IMR-90 (cell line): ENCODE data around the gene GPR89A. TPM values are rescaled to one million over a fixed set of nuclear protein-coding genes. Genes with fewer than 3 reads are reported as not detected.

ENCODE experiments used
- ATAC-seq: fragments of 200-7000 bp; cut with Tn5 transposase; 2 replicates; pipeline ENCODE4 v1.9.1; 2020; ENCODE audit warnings: low read depth, mild to moderate bottlenecking, moderate library complexity
- BruUV-seq: library from RNA; stranded (reverse); fragments of 400-500 nt; replicated peaks from 2 replicates; lab custom pipeline; 2021; lab: Mats Ljungman, UMichigan
- CTCF ChIA-PET: fragments of 300-600 bp; formaldehyde crosslinking; extraction: SDS; loops from one replicate; lab custom pipeline; 2021; ENCODE audit warnings: antibody characterized with exemption; lab: Yijun Ruan, JAX
- POLR2A ChIA-PET: fragments of 300-600 bp; sonication (Branson Sonifier 250); formaldehyde crosslinking; loops from one replicate; lab custom pipeline; 2022; ENCODE audit warnings: antibody characterized with exemption; ENCODE audit not compliant: unreplicated experiment; lab: Charles Lee
- DNase-seq: peaks from one replicate; pipeline ENCODE4 v3.0.0; 2013
- H2AFZ ChIP-seq: replicated peaks from 2 replicates; pipeline ENCODE3; 2013; ENCODE audit warnings: low read length, mild to moderate bottlenecking; ENCODE audit not compliant: poor library complexity
- H2AK5ac ChIP-seq: 2 replicates; pipeline ENCODE4 v1.6.1; 2013; ENCODE audit warnings: low read depth, low read length, inconsistent platforms
- H2AK9ac ChIP-seq: replicated peaks from 2 replicates; pipeline ENCODE3; 2013; ENCODE audit warnings: mild to moderate bottlenecking, low read depth, low read length, moderate library complexity; ENCODE audit not compliant: poor library complexity
- H2BK120ac ChIP-seq: 2 replicates; pipeline ENCODE4 v1.6.1; 2013; ENCODE audit warnings: low read depth, low read length, inconsistent platforms
- H2BK15ac ChIP-seq: 3 replicates; pipeline ENCODE4 v1.6.1; 2013; ENCODE audit warnings: low read depth, low read length, inconsistent platforms
- H2BK20ac ChIP-seq: 2 replicates; pipeline ENCODE4 v1.6.1; 2013; ENCODE audit warnings: low read depth, mild to moderate bottlenecking, inconsistent platforms, low read length, moderate library complexity
- H2BK5ac ChIP-seq: 2 replicates; pipeline ENCODE4 v1.6.1; 2013; ENCODE audit warnings: mild to moderate bottlenecking, low read depth, low read length, inconsistent platforms; ENCODE audit not compliant: poor library complexity, severe bottlenecking
- H3K14ac ChIP-seq: replicated peaks from 2 replicates; pipeline ENCODE4 v1.6.1; 2013; ENCODE audit warnings: low read depth, low read length, inconsistent platforms
- H3K18ac ChIP-seq: 2 replicates; pipeline ENCODE4 v1.6.1; 2013; ENCODE audit warnings: low read depth, low read length, control low read depth
- H3K23ac ChIP-seq: 2 replicates; pipeline ENCODE4 v1.6.1; 2013; ENCODE audit warnings: low read depth, low read length, inconsistent platforms
- H3K27ac ChIP-seq: 2 replicates; pipeline ENCODE4 v1.5.1; 2013; ENCODE audit warnings: mild to moderate bottlenecking, control low read depth, low read length; ENCODE audit not compliant: insufficient read depth
- H3K27me3 ChIP-seq: 2 replicates; pipeline ENCODE4 v1.6.1; 2013; ENCODE audit warnings: low read length; ENCODE audit not compliant: control insufficient read depth, insufficient read depth
- H3K36me3 ChIP-seq: 2 replicates; pipeline ENCODE4 v1.6.1; 2013; ENCODE audit warnings: low read length, mixed read lengths; ENCODE audit not compliant: control insufficient read depth, insufficient read depth
- H3K4ac ChIP-seq: 2 replicates; pipeline ENCODE4 v1.6.1; 2013; ENCODE audit warnings: low read depth, low read length, inconsistent platforms
- H3K4me1 ChIP-seq: 2 replicates; pipeline ENCODE4 v1.6.1; 2013; ENCODE audit warnings: low read length, mixed read lengths; ENCODE audit not compliant: control insufficient read depth, insufficient read depth
- H3K4me2 ChIP-seq: 2 replicates; pipeline ENCODE4 v1.6.1; 2013; ENCODE audit warnings: low read depth, mild to moderate bottlenecking, control low read depth, low read length, moderate library complexity
- H3K4me3 ChIP-seq: 2 replicates; pipeline ENCODE4 v1.5.1; 2013; ENCODE audit warnings: low read depth, mild to moderate bottlenecking, control low read depth, low read length, moderate library complexity; ENCODE audit not compliant: insufficient read depth
- H3K56ac ChIP-seq: 2 replicates; pipeline ENCODE4 v1.6.1; 2013; ENCODE audit warnings: low read length, inconsistent platforms; ENCODE audit not compliant: insufficient read depth; ENCODE audit errors: extremely low read depth
- H3K79me1 ChIP-seq, 2 experiments: 2 replicates each; pipeline ENCODE4 v1.6.1; 2013; ENCODE audit warnings: low read length in 2 of 2, inconsistent platforms in 1 of 2, low read depth in 1 of 2
- H3K9ac ChIP-seq: 2 replicates; pipeline ENCODE4 v1.6.1; 2013; ENCODE audit warnings: low read depth, low read length, control low read depth
- H3K9me1 ChIP-seq: 2 replicates; pipeline ENCODE4 v1.6.1; 2013; ENCODE audit warnings: low read length, inconsistent platforms; ENCODE audit not compliant: insufficient read depth
- H3K9me3 ChIP-seq: 2 replicates; pipeline ENCODE4 v1.6.1; 2013; ENCODE audit warnings: low read length; ENCODE audit not compliant: control insufficient read depth, insufficient read depth
- H4K20me1 ChIP-seq: 2 replicates; pipeline ENCODE4 v1.6.1; 2013; ENCODE audit warnings: low read length, inconsistent platforms; ENCODE audit not compliant: insufficient read depth
- H4K5ac ChIP-seq: 2 replicates; pipeline ENCODE4 v1.6.1; 2013; ENCODE audit warnings: mild to moderate bottlenecking, low read depth, low read length, control low read depth
- H4K8ac ChIP-seq, 2 experiments: 2 replicates each; pipeline ENCODE4 v1.6.1; 2013; ENCODE audit warnings: low read depth in 2 of 2, low read length in 2 of 2, control low read depth in 1 of 2, inconsistent platforms in 1 of 2
- H4K91ac ChIP-seq: 2 replicates; pipeline ENCODE4 v1.6.1; 2013; ENCODE audit warnings: low read depth, low read length, inconsistent platforms; ENCODE audit not compliant: insufficient read depth
- BHLHE40 ChIP-seq: fragments of 150-350 bp; IDR thresholded peaks from 2 replicates; pipeline ENCODE4 v1.6.1; 2016; ENCODE audit warnings: mild to moderate bottlenecking, low read depth, low read length
- CHD1 ChIP-seq: IDR thresholded peaks from 2 replicates; pipeline ENCODE4 v1.6.1; 2012; ENCODE audit warnings: low read depth, low read length, improper control_type of control experiment
- MAZ ChIP-seq: IDR thresholded peaks from 2 replicates; pipeline ENCODE4 v1.6.1; 2012; ENCODE audit warnings: low read depth, mild to moderate bottlenecking, low read length, improper control_type of control experiment, moderate library complexity, borderline replicate concordance
- MXI1 ChIP-seq: IDR thresholded peaks from 2 replicates; pipeline ENCODE4 v1.6.1; 2012; ENCODE audit warnings: low read depth, mild to moderate bottlenecking, low read length, moderate library complexity, borderline replicate concordance
- POLR2A ChIP-seq: IDR thresholded peaks from 2 replicates; pipeline ENCODE4 v1.6.1; 2012; ENCODE audit warnings: mild to moderate bottlenecking, low read depth, low read length
- RCOR1 ChIP-seq: IDR thresholded peaks from 2 replicates; pipeline ENCODE4 v1.6.1; 2012; ENCODE audit warnings: mild to moderate bottlenecking, low read length, improper control_type of control experiment; ENCODE audit not compliant: insufficient replicate concordance
- SMC3 ChIP-seq: fragments of 150-350 bp; IDR thresholded peaks from 2 replicates; pipeline ENCODE4 v1.6.1; 2016; ENCODE audit warnings: low read depth, mild to moderate bottlenecking, antibody characterized with exemption, low read length, moderate library complexity
- USF2 ChIP-seq: fragments of 150-350 bp; IDR thresholded peaks from 2 replicates; pipeline ENCODE4 v1.6.1; 2017; ENCODE audit warnings: mild to moderate bottlenecking, antibody characterized with exemption, low read length, low read depth
- WGBS, 2 experiments: methylation state at CpG; one replicate each; pipeline versions ENCODE4 v1.1.5 to v1.1.7; 2013; ENCODE audit warnings: missing lambda C conversion rate in 2 of 2; ENCODE audit not compliant: insufficient read length in 1 of 2; ENCODE audit errors: extremely low coverage in 2 of 2; 5-methylcytosine and 5-hydroxymethylcytosine counted together
- dilution Hi-C: fragments of 300-500 bp; cut with HindIII; formaldehyde crosslinking; loops from one replicate; pipeline ENCODE4 v1.14.3; 2018; ENCODE audit warnings: low sequenced_read_pairs; ENCODE audit not compliant: unreplicated experiment
- in situ Hi-C: fragments of 300-500 bp; cut with MboI; formaldehyde crosslinking; loops from 3 replicates; pipeline ENCODE4 v1.14.3; 2019; ENCODE audit warnings: low sequenced_read_pairs, inconsistent platforms, mixed read lengths
- intact Hi-C: fragments of 100-400 bp; cut with micrococcal nuclease; formaldehyde crosslinking; loops from 2 replicates; pipeline ENCODE4 v1.10.0; 2022
- polyA plus RNA-seq, 3 experiments: library from polyadenylated mRNA; depleted of rRNA; stranded (reverse); fragments of >200 nt; gene quantifications; 2 replicates each; pipeline ENCODE4 v1.2.3, GENCODE V29; 2012; ENCODE audit warnings: low replicate concordance in 1 of 3
- total RNA-seq: library from RNA; depleted of rRNA; stranded (reverse); fragments of >200 nt; gene quantifications from 2 replicates; pipeline ENCODE4 v1.2.3, GENCODE V29; 2012

The GPR89A gene
- total and polyA plus RNA-seq, 2 of the 4 experiments (the other 2 are of a cell fraction), result 13.5 to 29.0 TPM

- H2AK9ac ChIP-seq, result no peak overlapping the region
- H3K79me1 ChIP-seq, result no peaks in the 10 kb centered on the region
- H3K4me3 ChIP-seq, result no peak overlapping the region
- WGBS, 2 experiments, result 51% methylated on average over 2 of the region's 5 CpGs; no CpG with 5 or more reads in 1 of the 2 experiments
- no peak overlapping the region for H3K14ac ChIP-seq
- H2BK5ac ChIP-seq, result no peak overlapping the region
- H3K4me1 ChIP-seq, result peaks cover 6% of the 10 kb centered on the region; the same call in 1 of the 2 replicates
- no peak overlapping the region for H2AFZ ChIP-seq
- ATAC-seq (no peak), DNase-seq (no peak)
- H3K23ac ChIP-seq, result no peak overlapping the region
- intact Hi-C loops, result no loop called here
- no peak overlapping the region for H3K56ac ChIP-seq
- ChIA-PET POLR2A (no interaction called here), CTCF (interaction anchor here (0.5 to 1.6 kb wide), 2 partner anchors 11 to 63 kb away, joined by 3 to 4 read pairs; partner anchors contain the start of gene PDZK1)
- H3K27me3 ChIP-seq, result no peaks in the 10 kb centered on the region
- no peak overlapping the region for H3K27ac ChIP-seq
- in situ Hi-C loops, result no loop called here
- H3K4ac ChIP-seq, result no peak overlapping the region
- H3K18ac ChIP-seq, result no peak overlapping the region
- 0 out of 3 replicates have a peak overlapping the region, but pooled peaks have one; percentile 21 for H2BK15ac ChIP-seq
- H4K5ac ChIP-seq, result no peak overlapping the region
- TF ChIP-seq MAZ, result no peak
- TF ChIP-seq MXI1, result no peak
- TF ChIP-seq POLR2A, result no peak
- no peak for TF ChIP-seq SMC3
- no peak for TF ChIP-seq RCOR1
- TF ChIP-seq BHLHE40, result no peak
- TF ChIP-seq CHD1, result no peak
- TF ChIP-seq USF2, result no peak
- dilution Hi-C loops, result no loop called here
- peak overlapping the region; percentile 32; the same call in 1 of the 2 replicates for H2AK5ac ChIP-seq
- BruUV-seq, result no TSS peak
- no peak overlapping the region for H4K8ac ChIP-seq
- H3K9me3 ChIP-seq, result no peaks in the 10 kb centered on the region
- H3K9me1 ChIP-seq, result peaks cover 3% of the 10 kb centered on the region
- no peak overlapping the region for H2BK120ac ChIP-seq
- H3K4me2 ChIP-seq, result no peak overlapping the region
- H4K91ac ChIP-seq, result no peak overlapping the region
- no peak overlapping the region for H3K9ac ChIP-seq
- H3K36me3 ChIP-seq, result no peaks in the 10 kb centered on the region
- no peak overlapping the region for H2BK20ac ChIP-seq
- no peaks in the 10 kb centered on the region for H4K20me1 ChIP-seq
Observed at GRCh38 chr1:145695821-145696629, 88.2 kb downstream of the GPR89A start.
